GM21576 (cell line): ENCODE measurements around the gene LRRC32.
"Not testable (repeated sequence)": the region's sequence is repeated elsewhere in the genome, so short reads cannot be mapped to it uniquely, and the experiment has no call there.

Experiments
- ATAC-seq: cut with Tn5 transposase; IDR thresholded peaks from one replicate; pipeline ENCODE4 v1.9.1; 2021; ENCODE audit warnings: mild to moderate bottlenecking, moderate library complexity; ENCODE audit not compliant: unreplicated experiment

The LRRC32 gene

GRCh38 chr11:76616676-76617552 lies 53.6 kb downstream of the LRRC32 start:
- no peak for ATAC-seq

GRCh38 chr11:76615950-76616349 lies 54.6 kb downstream of the LRRC32 start:
- ATAC-seq: no peak

GRCh38 chr11:76614471-76615179 lies 55.9 kb downstream of the LRRC32 start:
- ATAC-seq: no peak

- ATAC-seq: no peak
Observed at GRCh38 chr11:76613901-76614300, 56.6 kb downstream of the LRRC32 start.

- ATAC-seq: no peak
Observed at GRCh38 chr11:76612226-76612625, 58.3 kb downstream of the LRRC32 start.

- ATAC-seq: no peak
Observed at GRCh38 chr11:76610871-76611475, 59.6 kb downstream of the LRRC32 start.

- no peak for ATAC-seq
Observed at GRCh38 chr11:76610371-76610770, 60.2 kb downstream of the LRRC32 start.

GRCh38 chr11:76609736-76610370 lies 60.7 kb downstream of the LRRC32 start:
- no peak for ATAC-seq

- ATAC-seq: not testable (repeated sequence)
Observed at GRCh38 chr11:76608879-76609460, 61.6 kb downstream of the LRRC32 start.

- ATAC-seq: not testable (repeated sequence)
Observed at GRCh38 chr11:76608228-76608627, 62.3 kb downstream of the LRRC32 start.
